Measurements from ENCODE around the gene PROSER2. TPM values are rescaled to one million over a fixed set of nuclear protein-coding genes. Genes with fewer than 3 reads are reported as not detected.

The PROSER2 gene
- total and polyA plus RNA-seq, 9 of the 15 experiments (the other 6 are each of a cell fraction or from before 2014, with no cell fraction given): 0.62 to 14.8 (median 2.9) TPM

- TF ChIP-seq BRF1 (IDR thresholded peaks at IDR 0.05; ENCODE audit: borderline replicate concordance, extremely low read depth, insufficient read length) (no peak), ZNF3 (CRISPR knock-in tag; IDR thresholded peaks at IDR 0.05) (no peak), ATF7 (IDR thresholded peaks at IDR 0.05) (peak; percentile 48), TAL1 (IDR thresholded peaks at IDR 0.05) (peak; percentile 77), AFF4 (CRISPR knock-in tag; IDR thresholded peaks at IDR 0.05) (no peak), ZFPM2 (CRISPR knock-in tag; IDR thresholded peaks at IDR 0.05) (no peak), ZNF239 (CRISPR knock-in tag; IDR thresholded peaks at IDR 0.05) (no peak), THRAP3 (IDR thresholded peaks at IDR 0.05; ENCODE audit: borderline replicate concordance) (no peak), ZNF766 (CRISPR knock-in tag; conservative IDR thresholded peaks at IDR 0.05) (no peak), BCOR (IDR thresholded peaks at IDR 0.05) (peak; percentile 75)
Measured at GRCh38 chr10:11824825-11825224, 1.7 kb downstream of the PROSER2 start (continued).
